HepG2 (cell line): Measurements from ENCODE around the gene NDST1. TPM values are rescaled to one million over a fixed set of nuclear protein-coding genes. Genes with fewer than 3 reads are reported as not detected.

Experiments used
- GATAD2A ChIP-seq: IDR thresholded peaks from 2 replicates; pipeline ENCODE4 v1.6.1; 2016
- IRF2 ChIP-seq: IDR thresholded peaks from 2 replicates; pipeline ENCODE4 v1.6.1; 2018; ENCODE audit warnings: missing genetic modification reagents, missing compliant biosample characterization
- MAZ ChIP-seq, 2 experiments: sonication (generic) in 1 of 2; formaldehyde crosslinking in 1 of 2; IDR thresholded peaks; 2 replicates each; pipeline versions ENCODE4 v1.5.0 to v1.6.1; 2012 to 2020; ENCODE audit warnings: low read depth in 2 of 2, mild to moderate bottlenecking in 2 of 2, borderline replicate concordance in 1 of 2, improper control_type of control experiment in 1 of 2, low read length in 1 of 2, missing genetic modification reagents in 1 of 2, moderate library complexity in 1 of 2
- MXI1 ChIP-seq: IDR thresholded peaks from 3 replicates; pipeline ENCODE4 v1.6.1; 2012; ENCODE audit warnings: low read depth, low read length, inconsistent platforms, borderline replicate concordance
- STAT5B ChIP-seq: sonication (generic); formaldehyde crosslinking; IDR thresholded peaks from 2 replicates; pipeline ENCODE4 v1.4.0; 2020; ENCODE audit warnings: missing genetic modification reagents
- TEAD3 ChIP-seq: optimal IDR thresholded peaks from 2 replicates; pipeline ENCODE3; 2016; ENCODE audit warnings: borderline replicate concordance
- ZFP36L1 ChIP-seq: sonication (generic); formaldehyde crosslinking; IDR thresholded peaks from 2 replicates; pipeline ENCODE4 v1.8.0; 2022; ENCODE audit warnings: mild to moderate bottlenecking, missing genetic modification reagents, moderate library complexity
- ZGPAT ChIP-seq: IDR thresholded peaks from 2 replicates; pipeline ENCODE4 v1.6.1; 2016; ENCODE audit warnings: mild to moderate bottlenecking
- ZNF256 ChIP-seq: sonication (generic); formaldehyde crosslinking; conservative IDR thresholded peaks from 2 replicates; pipeline ENCODE4 v1.4.0; 2020; ENCODE audit warnings: missing genetic modification reagents
- ZNF501 ChIP-seq: sonication (generic); formaldehyde crosslinking; IDR thresholded peaks from 2 replicates; pipeline ENCODE4 v1.5.1; 2020; ENCODE audit warnings: mild to moderate bottlenecking, moderate library complexity, missing genetic modification reagents
- ZNF552 ChIP-seq: sonication (generic); formaldehyde crosslinking; IDR thresholded peaks from 2 replicates; pipeline ENCODE4 v1.9.0; 2022; ENCODE audit warnings: missing genetic modification reagents, mild to moderate bottlenecking, borderline replicate concordance
- ZNF574 ChIP-seq: sonication (generic); formaldehyde crosslinking; IDR thresholded peaks from 2 replicates; pipeline ENCODE4 v1.4.0; 2020; ENCODE audit warnings: missing genetic modification reagents
- polyA plus RNA-seq, 8 experiments: library from polyadenylated mRNA; depleted of rRNA in 3 of 8; stranded (reverse) in 7 of 8; unstranded in 1 of 8; fragments of >200 nt; fragmentation: Illumina TruSeq in 4 of 8; extraction: Trizol in 4 of 8; gene quantifications; 2 replicates each; pipeline versions ENCODE4 v1.2.1 to v1.2.3, GENCODE V29; 2011 to 2016; ENCODE audit warnings: low read depth in 4 of 8, missing spikeins in 1 of 8, mixed read lengths in 1 of 8; ENCODE audit not compliant: insufficient read depth in 1 of 8
- total RNA-seq, 5 experiments: library from RNA; depleted of rRNA; stranded (reverse); fragments of >200 nt; fragmentation: Illumina TruSeq; extraction: Trizol; gene quantifications; 2 replicates each; pipeline ENCODE4 v1.2.3, GENCODE V29; 2016; ENCODE audit warnings: low read depth in 1 of 5
- TF ChIP-seq, protein P1 (sequence below): IDR thresholded peaks from 2 replicates; pipeline ENCODE4 v1.6.1; 2016; ENCODE audit warnings: mild to moderate bottlenecking, missing biosample characterization, missing genetic modification reagents

Gene NDST1
- total and polyA plus RNA-seq, 2 of the 13 experiments (the other 11 are each of a cell fraction or from before 2014, with no cell fraction given): 23.8 to 26.2 TPM

GRCh38 chr5:150523472-150524350, 15.8 kb downstream of the NDST1 start (continued):
- TF ChIP-seq IRF2 (CRISPR knock-in tag): 0 out of 2 replicates have a peak, but pooled peaks have one; percentile 29
- TF ChIP-seq ZNF574 (CRISPR knock-in tag): peak; percentile 23; the same call in 1 of the 2 replicates
- TF ChIP-seq, protein P1, sequence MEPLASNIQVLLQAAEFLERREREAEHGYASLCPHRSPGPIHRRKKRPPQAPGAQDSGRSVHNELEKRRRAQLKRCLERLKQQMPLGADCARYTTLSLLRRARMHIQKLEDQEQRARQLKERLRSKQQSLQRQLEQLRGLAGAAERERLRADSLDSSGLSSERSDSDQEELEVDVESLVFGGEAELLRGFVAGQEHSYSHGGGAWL (CRISPR knock-in tag): 0 out of 2 replicates have a peak, but pooled peaks have one; percentile 31
- peak; percentile 41; the same call in 1 of the 2 replicates for TF ChIP-seq GATAD2A (CRISPR knock-in tag)
- 0 out of 2 replicates have a peak, but pooled peaks have one; percentile 52 for TF ChIP-seq ZNF256 (CRISPR knock-in tag)
- peak; percentile 26 for TF ChIP-seq TEAD3
- TF ChIP-seq STAT5B (CRISPR knock-in tag): peak; percentile 20; the same call in 1 of the 2 replicates
- TF ChIP-seq MAZ (IDR thresholded peaks at IDR 0.05; ENCODE audit: borderline replicate concordance, low read depth, low read length): no peak
- 0 out of 2 replicates have a peak, but pooled peaks have one; percentile 11 for TF ChIP-seq MAZ (CRISPR knock-in tag; IDR thresholded peaks at IDR 0.05; ENCODE audit: low read depth)
- TF ChIP-seq MXI1: 0 out of 3 replicates have a peak, but pooled peaks have one; percentile 19
- TF ChIP-seq ZNF501 (CRISPR knock-in tag): peak; percentile 56; the same call in 1 of the 2 replicates
- TF ChIP-seq ZFP36L1: 0 out of 2 replicates have a peak, but pooled peaks have one; percentile 9
- 0 out of 2 replicates have a peak, but pooled peaks have one; percentile 34 for TF ChIP-seq ZNF552 (CRISPR knock-in tag)
- TF ChIP-seq ZGPAT: 0 out of 2 replicates have a peak, but pooled peaks have one; percentile 18
